Stimulated activated CD4-positive, alpha-beta T cell treated with anti-CD3 and anti-CD28 coated beads, TNF-alpha, amount 100 ng/mL, for 1 hour (primary cell): ENCODE data around the gene IPO7.

Experiments used
- DNase-seq, 3 donors: peaks; one replicate each; pipeline ENCODE4 v3.0.0-alpha.2; 2020; ENCODE audit warnings: low read depth in 3 of 3, low spot score in 1 of 3

Gene IPO7

DNA sequence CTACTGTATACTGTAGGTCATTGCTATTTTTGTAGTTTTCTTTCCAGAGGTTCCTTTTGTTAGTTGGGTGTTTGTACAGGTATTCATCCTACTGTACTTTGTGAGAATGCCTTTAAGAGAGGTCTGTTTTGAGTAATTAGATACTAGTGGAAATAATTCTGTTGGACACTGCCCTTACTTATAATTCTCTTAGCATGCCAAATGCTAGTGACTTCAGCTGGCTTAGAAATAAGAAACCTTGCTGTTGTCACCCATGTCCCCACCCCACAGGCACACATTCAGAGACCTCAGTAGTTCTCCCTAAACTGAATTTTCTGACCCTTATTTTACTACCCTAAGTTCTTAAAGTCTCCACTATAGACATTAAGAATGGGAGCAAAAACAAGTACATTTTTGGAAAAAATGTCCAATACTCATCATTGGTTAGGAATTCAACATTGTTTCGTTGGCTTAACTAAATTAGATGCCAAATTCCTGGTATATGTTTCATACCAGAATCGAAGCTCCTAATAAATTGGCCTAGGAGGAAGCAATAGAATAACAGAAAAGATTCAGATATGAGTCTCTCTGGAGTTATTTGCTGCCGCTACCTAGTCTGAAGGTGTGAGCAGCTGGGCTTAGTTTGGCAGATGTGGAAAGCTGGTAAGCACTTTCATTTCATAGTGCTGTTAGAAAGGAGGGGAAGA, 104.8 kb downstream of the IPO7 start:
- DNase-seq, result no peak

DNA sequence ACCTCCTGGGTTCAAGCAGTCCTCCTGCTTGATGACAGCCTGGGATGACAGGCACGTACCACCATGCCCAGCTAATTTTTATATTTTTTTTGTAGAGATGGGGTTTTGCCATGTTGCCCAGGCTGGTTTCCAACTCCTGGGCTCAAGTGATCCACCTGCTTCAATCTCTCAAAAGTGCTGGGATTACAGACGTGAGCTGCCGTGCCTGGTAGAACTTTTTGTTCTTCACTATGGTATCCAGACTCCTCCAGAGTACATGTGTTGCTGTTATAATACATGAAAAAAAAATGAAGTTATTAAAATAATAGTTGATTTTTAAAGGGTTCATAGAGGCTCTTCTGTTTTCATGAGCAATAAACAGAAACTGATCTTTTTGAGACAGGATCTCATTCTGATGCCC, 105.9 kb downstream of the IPO7 start:
- no peak for DNase-seq

DNA sequence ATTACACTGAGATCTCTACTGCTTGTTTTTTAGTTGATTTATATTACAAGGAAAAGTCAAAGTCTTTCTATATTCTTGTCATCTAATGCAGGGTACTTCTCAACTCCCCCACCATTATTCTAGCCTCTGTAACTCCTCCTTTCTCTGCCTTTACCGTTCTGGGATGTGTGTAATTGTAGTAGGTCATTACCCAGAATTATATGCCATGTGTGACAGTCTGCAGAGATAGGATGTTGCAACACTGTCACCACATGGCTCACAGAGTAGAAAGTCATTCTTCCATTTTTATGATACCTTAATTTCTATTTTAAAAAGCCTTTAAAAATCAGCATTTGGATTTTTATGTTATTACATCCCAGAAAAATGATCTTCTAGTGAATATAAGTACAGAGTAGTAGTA, 109.0 kb downstream of the IPO7 start:
- no peak for DNase-seq

GRCh38 chr11:9494316-9494715, 109.9 kb downstream of the IPO7 start:
- no peak for DNase-seq

DNA sequence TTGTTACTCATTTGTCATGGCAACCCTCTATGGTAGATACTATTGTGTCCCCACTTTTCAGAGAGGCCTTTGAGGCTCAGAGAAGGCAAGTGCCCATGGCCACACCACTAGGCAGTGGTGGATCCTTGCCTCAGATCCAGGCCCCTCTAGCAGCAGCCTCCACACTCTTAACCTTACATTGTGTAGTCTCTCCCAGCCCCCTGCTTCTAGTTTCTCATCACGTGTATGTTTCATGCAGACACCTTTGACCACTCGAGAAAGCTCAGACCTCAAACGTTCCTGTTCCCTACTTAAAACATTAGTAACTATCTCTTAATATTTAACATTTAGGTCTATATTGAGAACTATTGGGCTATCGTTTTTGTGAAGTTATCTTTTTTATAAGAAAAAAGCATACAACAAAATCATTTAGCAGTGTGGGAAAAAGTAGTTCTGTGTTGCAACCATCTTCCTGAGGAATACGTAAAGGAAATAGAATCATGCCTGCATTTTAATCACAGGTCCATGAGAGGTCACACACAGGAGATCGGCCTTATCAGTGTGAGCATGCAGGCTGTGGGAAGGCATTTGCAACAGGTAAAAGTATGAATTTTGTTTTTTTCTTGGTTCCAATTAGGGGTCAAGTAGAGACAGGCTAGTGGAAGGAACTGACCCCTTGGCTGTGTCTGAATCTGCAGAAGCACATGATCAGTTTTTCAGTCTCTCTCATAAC, 111.5 kb downstream of the IPO7 start:
- no peak for DNase-seq
